Measurements from ENCODE around the gene TGM3.

Gene TGM3

GRCh38 chr20:2380601-2381000, 84.8 kb downstream of the TGM3 start, which contains the start of gene TGM6:
Gene TGM6 (plus strand): TSS chr20:2380901. CDS start chr20:2380969, 68 bp downstream.
- no peak for DNase-seq (ENCODE audit: low spot score)

- DNase-seq (ENCODE audit: low spot score) = no peak
Measured at GRCh38 chr20:2381303-2381702, 85.5 kb downstream of the TGM3 start.

GRCh38 chr20:2382833-2383232, 87.0 kb downstream of the TGM3 start:
- DNase-seq (ENCODE audit: low spot score) = no peak

- DNase-seq (ENCODE audit: low spot score) = no peak
Measured at GRCh38 chr20:2385026-2385425, 89.2 kb downstream of the TGM3 start.

- no peak for DNase-seq (ENCODE audit: low spot score)
Measured at GRCh38 chr20:2385496-2385895, 89.7 kb downstream of the TGM3 start.

GRCh38 chr20:2386516-2387179, 90.8 kb downstream of the TGM3 start:
- peak; percentile 43 for DNase-seq (ENCODE audit: low spot score)

- no peak for DNase-seq (ENCODE audit: low spot score)
Measured at GRCh38 chr20:2387180-2387577, 91.4 kb downstream of the TGM3 start.

GRCh38 chr20:2387580-2387979, 91.8 kb downstream of the TGM3 start:
- no peak for DNase-seq (ENCODE audit: low spot score)
